BJ (cell line): ENCODE results near the gene TFPI2. TPM values are rescaled to one million over a fixed set of nuclear protein-coding genes. Genes with fewer than 3 reads are reported as not detected.

ENCODE experiments used
- CTCF ChIA-PET: fragments of 350-600 bp; formaldehyde crosslinking; extraction: SDS; loops from one replicate; lab custom pipeline; 2021; ENCODE audit warnings: antibody characterized with exemption, inconsistent platforms; lab: Yijun Ruan, JAX
- POLR2A ChIA-PET: fragments of 300-600 bp; sonication (Branson Sonifier 250); formaldehyde crosslinking; extraction: SDS; loops from one replicate; lab custom pipeline; 2021; ENCODE audit warnings: antibody characterized with exemption; lab: Charles Lee
- DNase-seq: peaks from one replicate; pipeline ENCODE4 v3.0.0-alpha.2; 2011; ENCODE audit warnings: low read depth
- H3K27me3 ChIP-seq: 2 replicates; pipeline ENCODE4 v1.6.0; 2011; ENCODE audit warnings: low read length; ENCODE audit not compliant: control insufficient read depth, insufficient read depth
- H3K36me3 ChIP-seq: 2 replicates; pipeline ENCODE4 v1.5.1; 2011; ENCODE audit warnings: low read length; ENCODE audit not compliant: control insufficient read depth, insufficient read depth
- H3K4me3 ChIP-seq: 2 replicates; pipeline ENCODE4 v1.5.1; 2011; ENCODE audit warnings: low read depth, mild to moderate bottlenecking, control low read depth, low read length
- polyA plus RNA-seq: library from polyadenylated mRNA; depleted of rRNA; stranded (reverse); fragments of >200 nt; gene quantifications from 2 replicates; pipeline ENCODE4 v1.2.3, GENCODE V29; 2011
- TF ChIP-seq, protein P1 (sequence below): IDR thresholded peaks from 2 replicates; pipeline ENCODE4 v1.5.1; 2011; ENCODE audit warnings: low read depth, mild to moderate bottlenecking, control low read depth, inconsistent platforms, low read length, moderate library complexity; ENCODE audit not compliant: insufficient read depth

Gene TFPI2
- polyA plus RNA-seq, 1 experiment: 143 TPM

GRCh38 chr7:93855797-93856196 lies 34.8 kb downstream of the TFPI2 start:
- DNase-seq: no peak
- Histone ChIP-seq H3K4me3 (no peak overlapping the region), H3K36me3 (no peaks in the 10 kb centered on the region), H3K27me3 (no peaks in the 10 kb centered on the region)
- TF ChIP-seq, protein P1, sequence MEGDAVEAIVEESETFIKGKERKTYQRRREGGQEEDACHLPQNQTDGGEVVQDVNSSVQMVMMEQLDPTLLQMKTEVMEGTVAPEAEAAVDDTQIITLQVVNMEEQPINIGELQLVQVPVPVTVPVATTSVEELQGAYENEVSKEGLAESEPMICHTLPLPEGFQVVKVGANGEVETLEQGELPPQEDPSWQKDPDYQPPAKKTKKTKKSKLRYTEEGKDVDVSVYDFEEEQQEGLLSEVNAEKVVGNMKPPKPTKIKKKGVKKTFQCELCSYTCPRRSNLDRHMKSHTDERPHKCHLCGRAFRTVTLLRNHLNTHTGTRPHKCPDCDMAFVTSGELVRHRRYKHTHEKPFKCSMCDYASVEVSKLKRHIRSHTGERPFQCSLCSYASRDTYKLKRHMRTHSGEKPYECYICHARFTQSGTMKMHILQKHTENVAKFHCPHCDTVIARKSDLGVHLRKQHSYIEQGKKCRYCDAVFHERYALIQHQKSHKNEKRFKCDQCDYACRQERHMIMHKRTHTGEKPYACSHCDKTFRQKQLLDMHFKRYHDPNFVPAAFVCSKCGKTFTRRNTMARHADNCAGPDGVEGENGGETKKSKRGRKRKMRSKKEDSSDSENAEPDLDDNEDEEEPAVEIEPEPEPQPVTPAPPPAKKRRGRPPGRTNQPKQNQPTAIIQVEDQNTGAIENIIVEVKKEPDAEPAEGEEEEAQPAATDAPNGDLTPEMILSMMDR: no peak
- CTCF ChIA-PET: no interaction called here
- POLR2A ChIA-PET: no interaction called here

GRCh38 chr7:93854480-93854879 lies 36.1 kb downstream of the TFPI2 start:
- ChIA-PET POLR2A (no interaction called here), CTCF (no interaction called here)
- Histone ChIP-seq H3K36me3 (no peaks in the 10 kb centered on the region), H3K27me3 (no peaks in the 10 kb centered on the region), H3K4me3 (no peak overlapping the region)
- TF ChIP-seq, protein P1: no peak
- DNase-seq: no peak

DNA sequence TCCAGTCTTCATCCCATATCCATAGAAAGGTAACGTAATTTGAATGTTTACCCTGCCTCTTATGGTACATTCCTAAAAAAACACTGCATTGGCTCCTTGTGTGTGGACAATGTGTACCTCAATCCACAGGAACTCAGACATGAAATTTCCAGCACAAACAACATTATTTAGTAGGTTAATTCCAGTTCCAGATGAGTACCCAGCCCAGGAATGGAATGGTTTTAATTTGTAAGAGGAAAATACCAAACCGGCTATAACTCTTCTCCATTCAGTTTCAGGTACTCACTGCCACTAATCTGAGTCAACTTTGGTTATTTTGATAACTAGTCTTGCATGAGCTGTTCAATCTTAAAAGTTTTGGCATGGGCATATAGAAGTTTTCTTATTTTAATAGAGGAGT lies 39.0 kb downstream of the TFPI2 start:
- POLR2A ChIA-PET: no interaction called here
- no peak for DNase-seq
- CTCF ChIA-PET: no interaction called here
- TF ChIP-seq, protein P1: no peak
- Histone ChIP-seq H3K36me3 (no peaks in the 10 kb centered on the region), H3K27me3 (no peaks in the 10 kb centered on the region), H3K4me3 (no peak overlapping the region)

DNA sequence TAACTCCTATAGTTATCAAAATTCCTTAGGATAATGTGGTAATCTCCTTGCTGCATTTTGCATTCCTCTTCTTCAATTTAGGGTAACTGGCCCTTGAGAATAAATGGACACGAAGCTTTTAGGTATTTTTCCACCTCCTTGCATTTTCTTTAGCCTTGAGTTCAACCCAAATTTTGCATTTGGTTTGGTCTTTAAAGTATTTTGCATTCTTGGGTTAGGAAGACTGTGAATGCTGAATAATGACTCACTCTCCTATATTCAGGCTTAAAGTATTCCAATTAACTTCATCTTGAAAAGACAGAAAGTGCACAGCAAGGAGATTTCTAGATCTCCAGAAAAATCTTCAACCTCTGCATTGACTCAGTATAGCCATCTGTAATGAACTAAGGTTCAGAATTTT lies 47.3 kb downstream of the TFPI2 start:
- POLR2A ChIA-PET: no interaction called here
- Histone ChIP-seq H3K36me3 (no peaks in the 10 kb centered on the region), H3K27me3 (no peaks in the 10 kb centered on the region), H3K4me3 (no peak overlapping the region)
- TF ChIP-seq, protein P1: no peak
- DNase-seq: peak; percentile 28
- CTCF ChIA-PET: no interaction called here

GRCh38 chr7:93838966-93839365 lies 51.6 kb downstream of the TFPI2 start:
- TF ChIP-seq, protein P1: no peak
- H3K36me3 ChIP-seq: no peaks in the 10 kb centered on the region
- POLR2A ChIA-PET: no interaction called here
- H3K4me3 ChIP-seq: no peak overlapping the region
- no peaks in the 10 kb centered on the region for H3K27me3 ChIP-seq
- CTCF ChIA-PET: no interaction called here
- no peak for DNase-seq
